Measurements from ENCODE around the gene NPPA.

The NPPA gene

DNA sequence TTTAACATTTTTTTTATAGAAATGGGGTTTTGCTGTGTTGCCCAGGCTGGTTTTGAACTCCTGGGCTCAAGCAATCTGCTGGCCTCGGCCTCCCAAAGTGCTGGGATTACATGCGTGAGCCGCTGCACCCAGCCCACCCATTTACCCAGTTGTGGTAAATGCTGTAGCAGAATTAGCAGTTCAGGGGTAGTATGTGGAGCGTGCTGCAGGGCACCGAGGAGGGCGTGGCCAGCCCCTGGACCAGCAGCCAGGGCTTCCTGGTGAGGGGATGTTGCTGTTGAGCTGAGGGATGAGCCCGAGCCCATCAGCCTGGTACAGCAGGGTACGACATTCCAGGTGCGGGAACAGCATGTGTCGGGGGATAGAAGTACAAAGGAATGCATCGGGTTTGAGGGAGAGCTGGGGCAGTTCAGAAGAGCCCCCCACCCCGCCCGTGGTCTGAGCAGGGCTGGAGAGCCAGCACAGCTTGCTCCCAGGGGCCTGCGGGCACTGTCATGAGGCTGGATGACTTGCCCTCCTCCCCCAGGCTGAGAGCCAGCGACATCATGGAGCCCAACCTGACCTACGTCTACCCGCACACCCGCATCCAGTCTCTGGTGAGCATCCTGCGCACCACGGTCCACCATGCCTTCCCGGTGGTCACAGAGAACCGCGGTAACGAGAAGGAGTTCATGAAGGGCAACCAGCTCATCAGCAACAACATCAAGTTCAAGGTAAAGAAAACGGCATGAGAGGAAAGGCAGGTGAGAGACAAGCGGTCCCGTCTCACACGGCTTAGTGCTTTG, 11.9 kb downstream of the NPPA start:
- H3K4me3 ChIP-seq (ENCODE audit: insufficient read depth, low read depth, low read length), result no peak overlapping the region
- no peaks in the 10 kb centered on the region for H3K27me3 ChIP-seq (ENCODE audit: control insufficient read depth, insufficient read depth, low read length, poor library complexity, severe bottlenecking)
- 96% methylated on average over 28 of the region's 28 CpGs for WGBS, 2 experiments
- H3K36me3 ChIP-seq (ENCODE audit: control insufficient read depth, insufficient read depth, low read length), result peaks cover 53% of the 10 kb centered on the region
- H3K27ac ChIP-seq (ENCODE audit: insufficient read depth, low read depth, low read length, poor library complexity, severe bottlenecking), result no peak overlapping the region
- H3K9me3 ChIP-seq (ENCODE audit: control insufficient read depth, low read length), result no peaks in the 10 kb centered on the region
- H3K4me1 ChIP-seq (ENCODE audit: control insufficient read depth, insufficient read depth, low read length), result no peaks in the 10 kb centered on the region

DNA sequence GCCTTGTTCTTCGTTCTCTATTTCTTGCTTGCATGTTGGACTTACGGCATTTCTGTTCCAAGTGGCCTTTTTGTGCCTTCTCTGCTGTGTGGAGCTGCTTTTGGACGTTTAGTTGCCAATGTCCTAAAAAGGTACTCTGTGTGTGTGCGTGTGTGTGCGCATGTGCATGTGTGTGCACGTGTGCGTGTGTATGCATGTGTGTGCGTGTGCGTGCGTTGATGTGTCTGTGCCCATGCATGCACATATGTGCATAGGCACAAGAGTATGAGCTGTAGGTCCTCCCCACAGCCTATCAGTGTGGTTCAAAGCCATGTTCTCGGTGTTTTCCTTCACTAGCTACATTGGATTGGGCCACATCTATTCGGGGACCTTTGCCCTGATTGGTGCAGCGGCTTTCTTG, 13.7 kb downstream of the NPPA start:
- H3K27ac ChIP-seq (ENCODE audit: insufficient read depth, low read depth, low read length, poor library complexity, severe bottlenecking), result no peak overlapping the region
- WGBS, 2 experiments, result 91 to 94% methylated on average over 13 of the region's 13 CpGs
- H3K27me3 ChIP-seq (ENCODE audit: control insufficient read depth, insufficient read depth, low read length, poor library complexity, severe bottlenecking), result no peaks in the 10 kb centered on the region
- H3K4me1 ChIP-seq (ENCODE audit: control insufficient read depth, insufficient read depth, low read length), result no peaks in the 10 kb centered on the region
- H3K4me3 ChIP-seq (ENCODE audit: insufficient read depth, low read depth, low read length), result no peak overlapping the region
- peaks cover 54% of the 10 kb centered on the region for H3K36me3 ChIP-seq (ENCODE audit: control insufficient read depth, insufficient read depth, low read length)
- no peaks in the 10 kb centered on the region for H3K9me3 ChIP-seq (ENCODE audit: control insufficient read depth, low read length)

DNA sequence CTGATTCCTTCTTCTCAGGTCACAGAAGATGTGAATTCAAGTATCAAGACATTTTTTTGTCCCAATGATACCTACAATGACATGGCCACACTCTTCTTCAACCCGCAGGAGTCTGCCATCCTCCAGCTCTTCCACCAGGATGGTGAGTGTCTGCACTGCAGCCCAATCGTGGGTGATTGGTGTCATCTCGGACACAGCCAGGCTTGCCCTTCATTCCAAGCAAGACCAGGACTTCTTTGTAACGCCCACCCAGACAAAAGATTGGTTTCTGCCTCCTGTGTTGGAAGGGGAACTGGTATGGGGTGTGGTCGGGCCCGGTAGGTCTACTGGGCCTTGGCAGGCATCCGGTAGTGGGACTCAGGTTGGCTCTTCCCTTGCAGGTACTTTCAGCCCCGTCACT, 14.1 kb downstream of the NPPA start:
- no peaks in the 10 kb centered on the region for H3K4me1 ChIP-seq (ENCODE audit: control insufficient read depth, insufficient read depth, low read length)
- no peak overlapping the region for H3K27ac ChIP-seq (ENCODE audit: insufficient read depth, low read depth, low read length, poor library complexity, severe bottlenecking)
- WGBS, 2 experiments, result 94 to 97% methylated on average over 8 of the region's 8 CpGs
- no peaks in the 10 kb centered on the region for H3K27me3 ChIP-seq (ENCODE audit: control insufficient read depth, insufficient read depth, low read length, poor library complexity, severe bottlenecking)
- H3K9me3 ChIP-seq (ENCODE audit: control insufficient read depth, low read length), result no peaks in the 10 kb centered on the region
- H3K4me3 ChIP-seq (ENCODE audit: insufficient read depth, low read depth, low read length), result no peak overlapping the region
- peaks cover 58% of the 10 kb centered on the region for H3K36me3 ChIP-seq (ENCODE audit: control insufficient read depth, insufficient read depth, low read length)

DNA sequence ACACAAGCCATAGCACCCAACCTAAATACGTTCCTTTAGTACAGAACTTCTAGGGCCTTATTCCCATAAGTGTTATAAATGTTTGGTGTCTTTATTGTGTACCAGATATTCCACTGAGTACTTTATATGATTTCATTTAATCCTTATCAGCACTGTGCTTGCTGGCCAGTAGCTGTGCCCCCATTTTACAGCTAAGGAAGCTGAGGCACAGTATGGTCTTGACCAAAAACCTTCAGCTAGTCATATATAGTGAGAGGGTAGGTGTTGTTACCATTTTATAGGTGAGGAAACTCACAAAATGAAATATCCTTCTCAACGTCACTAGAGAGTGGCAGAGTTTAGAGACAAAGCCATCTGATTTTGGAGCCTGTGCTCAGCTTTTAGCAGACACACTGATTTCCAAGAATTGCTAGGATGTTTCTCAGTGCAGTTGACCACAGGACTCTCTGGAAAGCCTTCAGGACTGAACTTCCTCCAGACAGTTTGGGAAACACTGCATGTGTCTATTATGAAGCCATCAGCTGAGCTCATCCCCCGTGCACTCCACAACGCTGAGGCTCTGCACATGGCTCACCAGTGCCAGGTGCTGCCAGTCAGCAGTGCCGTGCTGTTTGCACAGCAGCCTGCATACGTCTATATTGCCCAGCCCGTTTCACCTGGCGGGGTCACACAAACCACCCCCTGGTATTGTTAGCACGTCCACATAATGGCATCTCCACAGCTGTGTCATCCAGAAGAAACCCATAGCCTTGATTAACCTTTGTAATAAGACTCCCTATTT, 15.4 kb downstream of the NPPA start:
- H3K9me3 ChIP-seq (ENCODE audit: control insufficient read depth, low read length), result no peaks in the 10 kb centered on the region
- WGBS, 2 experiments, result 95 to 96% methylated on average over 9 of the region's 9 CpGs
- H3K27ac ChIP-seq (ENCODE audit: insufficient read depth, low read depth, low read length, poor library complexity, severe bottlenecking), result no peak overlapping the region
- H3K4me3 ChIP-seq (ENCODE audit: insufficient read depth, low read depth, low read length), result no peak overlapping the region
- H3K27me3 ChIP-seq (ENCODE audit: control insufficient read depth, insufficient read depth, low read length, poor library complexity, severe bottlenecking), result no peaks in the 10 kb centered on the region
- H3K4me1 ChIP-seq (ENCODE audit: control insufficient read depth, insufficient read depth, low read length), result no peaks in the 10 kb centered on the region
- H3K36me3 ChIP-seq (ENCODE audit: control insufficient read depth, insufficient read depth, low read length), result peaks cover 65% of the 10 kb centered on the region

DNA sequence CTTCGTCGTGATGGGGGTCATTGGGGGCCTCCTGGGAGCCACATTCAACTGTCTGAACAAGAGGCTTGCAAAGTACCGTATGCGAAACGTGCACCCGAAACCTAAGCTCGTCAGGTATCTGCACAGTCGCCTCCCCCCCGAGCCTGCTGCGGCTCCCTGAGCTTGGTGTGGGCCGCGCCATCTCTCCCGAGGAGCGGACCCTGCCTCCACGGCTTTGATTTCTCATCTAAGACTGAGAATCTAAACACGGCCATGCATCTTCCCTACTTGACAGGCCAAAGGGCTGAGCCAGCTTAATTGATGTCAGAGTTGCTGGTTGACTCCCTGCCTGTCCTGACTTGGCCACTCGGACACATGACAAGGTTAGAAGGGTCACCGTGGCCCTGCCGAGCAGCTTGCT, 19.1 kb downstream of the NPPA start:
- no peaks in the 10 kb centered on the region for H3K9me3 ChIP-seq (ENCODE audit: control insufficient read depth, low read length)
- peaks cover 45% of the 10 kb centered on the region for H3K36me3 ChIP-seq (ENCODE audit: control insufficient read depth, insufficient read depth, low read length)
- no peaks in the 10 kb centered on the region for H3K4me1 ChIP-seq (ENCODE audit: control insufficient read depth, insufficient read depth, low read length)
- 95% methylated on average over 19 of the region's 19 CpGs for WGBS, 2 experiments
- H3K27me3 ChIP-seq (ENCODE audit: control insufficient read depth, insufficient read depth, low read length, poor library complexity, severe bottlenecking), result no peaks in the 10 kb centered on the region
- H3K27ac ChIP-seq (ENCODE audit: insufficient read depth, low read depth, low read length, poor library complexity, severe bottlenecking), result no peak overlapping the region
- H3K4me3 ChIP-seq (ENCODE audit: insufficient read depth, low read depth, low read length), result no peak overlapping the region

DNA sequence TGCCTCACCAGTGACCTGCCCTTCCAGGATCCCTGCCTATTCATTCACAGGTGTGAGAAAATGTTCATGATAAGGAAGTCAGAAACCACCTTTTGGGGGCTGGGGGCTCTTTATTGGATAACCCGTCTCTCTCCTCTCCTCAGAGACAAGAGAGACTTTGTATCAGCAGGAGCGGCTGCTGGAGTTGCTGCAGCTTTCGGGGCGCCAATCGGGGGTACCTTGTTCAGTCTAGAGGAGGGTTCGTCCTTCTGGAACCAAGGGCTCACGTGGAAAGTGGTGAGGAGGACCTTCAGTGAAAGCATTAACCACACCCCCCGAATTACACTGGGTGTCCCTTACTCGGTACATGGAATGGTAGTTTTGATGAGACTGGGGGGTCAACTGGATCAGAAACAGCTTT, 20.6 kb downstream of the NPPA start:
- Histone ChIP-seq H3K9me3 (ENCODE audit: control insufficient read depth, low read length) (no peaks in the 10 kb centered on the region), H3K27ac (ENCODE audit: insufficient read depth, low read depth, low read length, poor library complexity, severe bottlenecking) (no peak overlapping the region), H3K27me3 (ENCODE audit: control insufficient read depth, insufficient read depth, low read length, poor library complexity, severe bottlenecking) (no peaks in the 10 kb centered on the region), H3K4me3 (ENCODE audit: insufficient read depth, low read depth, low read length) (no peak overlapping the region), H3K36me3 (ENCODE audit: control insufficient read depth, insufficient read depth, low read length) (peaks cover 50% of the 10 kb centered on the region), H3K4me1 (ENCODE audit: control insufficient read depth, insufficient read depth, low read length) (no peaks in the 10 kb centered on the region)
- WGBS, 2 experiments, result 98% methylated on average over 9 of the region's 9 CpGs

DNA sequence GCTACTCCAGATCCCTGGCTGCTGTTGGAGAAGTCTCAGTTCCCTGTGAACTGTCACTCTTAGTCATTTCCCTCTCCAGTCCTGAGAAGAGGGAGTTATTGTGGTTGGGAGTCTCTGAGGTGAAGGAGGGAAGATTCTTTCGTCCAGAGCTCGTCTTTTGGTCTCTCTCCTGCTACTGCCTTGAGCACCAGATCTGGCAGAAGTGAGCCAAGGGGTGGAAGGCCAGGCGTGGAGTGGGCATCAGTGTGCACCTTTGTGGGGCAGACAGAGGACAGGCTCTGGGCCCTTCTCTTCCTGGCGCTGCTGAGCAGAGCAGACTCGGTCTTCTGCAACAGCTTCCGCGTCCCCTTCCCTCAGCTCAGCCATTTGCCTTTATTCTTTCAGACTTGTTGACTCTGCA, 22.5 kb downstream of the NPPA start:
- H3K9me3 ChIP-seq (ENCODE audit: control insufficient read depth, low read length), result no peaks in the 10 kb centered on the region
- no peaks in the 10 kb centered on the region for H3K27me3 ChIP-seq (ENCODE audit: control insufficient read depth, insufficient read depth, low read length, poor library complexity, severe bottlenecking)
- no peaks in the 10 kb centered on the region for H3K4me1 ChIP-seq (ENCODE audit: control insufficient read depth, insufficient read depth, low read length)
- 94 to 95% methylated on average over 7 of the region's 7 CpGs for WGBS, 2 experiments
- peaks cover 41% of the 10 kb centered on the region for H3K36me3 ChIP-seq (ENCODE audit: control insufficient read depth, insufficient read depth, low read length)
- H3K4me3 ChIP-seq (ENCODE audit: insufficient read depth, low read depth, low read length), result no peak overlapping the region
- H3K27ac ChIP-seq (ENCODE audit: insufficient read depth, low read depth, low read length, poor library complexity, severe bottlenecking), result no peak overlapping the region

DNA sequence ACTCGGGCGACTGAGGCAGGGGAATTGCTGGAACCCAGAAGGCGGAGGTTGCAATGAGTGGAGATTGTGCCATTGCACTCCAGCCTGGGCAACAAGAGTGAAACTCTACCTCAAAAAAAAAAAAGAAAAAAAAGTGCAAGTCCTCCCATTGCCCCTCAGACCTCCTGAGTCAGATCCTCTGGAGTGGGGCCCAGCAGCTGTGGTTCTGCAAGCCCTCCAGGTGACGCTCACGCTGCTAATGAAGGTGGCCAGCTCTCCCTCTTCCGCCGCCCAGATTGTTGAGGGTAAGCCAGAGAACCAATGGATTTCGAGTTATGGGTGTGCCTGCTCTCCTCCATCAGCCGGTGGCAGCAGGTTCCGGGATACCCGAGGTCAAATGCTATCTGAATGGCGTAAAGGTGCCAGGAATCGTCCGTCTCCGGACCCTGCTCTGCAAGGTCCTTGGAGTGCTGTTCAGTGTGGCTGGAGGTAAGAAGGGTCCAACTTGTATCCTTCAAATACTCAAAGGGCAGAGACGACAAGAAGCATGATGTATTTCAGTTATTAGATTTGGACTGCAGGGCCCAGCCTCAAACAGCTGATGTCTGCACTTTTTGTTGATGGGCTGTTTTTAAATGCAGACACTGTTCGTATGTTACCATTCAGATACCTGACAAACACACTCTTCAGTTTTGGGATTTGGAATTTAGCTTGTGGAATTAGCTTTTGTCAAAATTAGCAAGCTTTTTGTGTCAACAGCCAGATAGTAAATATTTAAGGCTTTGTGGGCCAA, 24.0 kb downstream of the NPPA start:
- 96% methylated on average over 17 of the region's 17 CpGs for WGBS, 2 experiments
- no peaks in the 10 kb centered on the region for H3K9me3 ChIP-seq (ENCODE audit: control insufficient read depth, low read length)
- H3K36me3 ChIP-seq (ENCODE audit: control insufficient read depth, insufficient read depth, low read length), result peaks cover 31% of the 10 kb centered on the region
- no peaks in the 10 kb centered on the region for H3K27me3 ChIP-seq (ENCODE audit: control insufficient read depth, insufficient read depth, low read length, poor library complexity, severe bottlenecking)
- no peaks in the 10 kb centered on the region for H3K4me1 ChIP-seq (ENCODE audit: control insufficient read depth, insufficient read depth, low read length)
- no peak overlapping the region for H3K4me3 ChIP-seq (ENCODE audit: insufficient read depth, low read depth, low read length)
- no peak overlapping the region for H3K27ac ChIP-seq (ENCODE audit: insufficient read depth, low read depth, low read length, poor library complexity, severe bottlenecking)

DNA sequence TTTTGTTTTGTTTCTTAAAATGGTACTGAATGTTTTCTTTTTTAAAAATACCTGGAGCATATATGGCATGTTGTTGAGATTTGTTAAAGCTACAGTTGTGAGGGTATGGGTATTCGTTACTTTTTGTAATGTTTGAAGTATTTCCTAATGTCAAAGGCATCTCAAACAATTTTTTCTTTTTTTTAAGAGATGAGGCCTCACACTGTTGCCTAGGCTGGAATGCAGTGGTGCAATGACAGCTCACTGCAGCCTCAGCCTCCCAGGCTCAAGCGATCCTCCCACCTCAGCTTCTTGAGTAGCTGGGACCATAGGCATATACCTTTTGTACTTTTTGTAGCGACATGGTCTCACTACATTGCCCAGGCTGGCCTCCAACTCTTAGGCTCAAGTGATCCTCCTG, 25.5 kb downstream of the NPPA start:
- Histone ChIP-seq H3K4me3 (ENCODE audit: insufficient read depth, low read depth, low read length) (no peak overlapping the region), H3K4me1 (ENCODE audit: control insufficient read depth, insufficient read depth, low read length) (no peaks in the 10 kb centered on the region), H3K9me3 (ENCODE audit: control insufficient read depth, low read length) (no peaks in the 10 kb centered on the region), H3K27me3 (ENCODE audit: control insufficient read depth, insufficient read depth, low read length, poor library complexity, severe bottlenecking) (no peaks in the 10 kb centered on the region), H3K36me3 (ENCODE audit: control insufficient read depth, insufficient read depth, low read length) (peaks cover 28% of the 10 kb centered on the region), H3K27ac (ENCODE audit: insufficient read depth, low read depth, low read length, poor library complexity, severe bottlenecking) (no peak overlapping the region)
- whole genome bisulfite sequencing, 2 experiments, result 88 to 96% methylated on average over 2 to 3 of the region's 3 CpGs

DNA sequence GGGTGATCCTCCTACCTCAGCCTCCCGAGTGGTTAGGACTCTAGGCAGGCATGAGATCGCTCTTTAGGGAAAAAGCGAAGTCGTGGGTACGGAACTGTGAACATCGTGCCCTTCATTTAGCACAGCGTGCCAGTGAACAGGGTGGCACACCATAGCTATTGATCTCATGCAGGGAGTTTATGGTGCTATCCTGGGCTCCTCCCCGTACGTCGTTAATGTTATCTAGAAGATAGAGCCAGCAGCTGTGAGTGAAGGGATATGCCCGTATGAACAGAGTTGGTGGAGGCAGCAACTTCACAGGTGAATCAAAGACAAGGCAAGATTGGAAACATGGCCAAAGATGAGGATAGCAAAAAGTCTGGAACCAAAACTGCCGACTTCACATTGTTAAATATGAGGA, 30.4 kb downstream of the NPPA start:
- Histone ChIP-seq H3K27me3 (ENCODE audit: control insufficient read depth, insufficient read depth, low read length, poor library complexity, severe bottlenecking) (no peaks in the 10 kb centered on the region), H3K36me3 (ENCODE audit: control insufficient read depth, insufficient read depth, low read length) (peaks cover 33% of the 10 kb centered on the region), H3K9me3 (ENCODE audit: control insufficient read depth, low read length) (no peaks in the 10 kb centered on the region), H3K4me1 (ENCODE audit: control insufficient read depth, insufficient read depth, low read length) (no peaks in the 10 kb centered on the region), H3K27ac (ENCODE audit: insufficient read depth, low read depth, low read length, poor library complexity, severe bottlenecking) (no peak overlapping the region), H3K4me3 (ENCODE audit: insufficient read depth, low read depth, low read length) (no peak overlapping the region)
- WGBS, 2 experiments, result 97% methylated on average over 12 of the region's 12 CpGs

All from ectodermal cell (in vitro differentiated cells).